ENCODE results near the gene CPT1A.

DNA sequence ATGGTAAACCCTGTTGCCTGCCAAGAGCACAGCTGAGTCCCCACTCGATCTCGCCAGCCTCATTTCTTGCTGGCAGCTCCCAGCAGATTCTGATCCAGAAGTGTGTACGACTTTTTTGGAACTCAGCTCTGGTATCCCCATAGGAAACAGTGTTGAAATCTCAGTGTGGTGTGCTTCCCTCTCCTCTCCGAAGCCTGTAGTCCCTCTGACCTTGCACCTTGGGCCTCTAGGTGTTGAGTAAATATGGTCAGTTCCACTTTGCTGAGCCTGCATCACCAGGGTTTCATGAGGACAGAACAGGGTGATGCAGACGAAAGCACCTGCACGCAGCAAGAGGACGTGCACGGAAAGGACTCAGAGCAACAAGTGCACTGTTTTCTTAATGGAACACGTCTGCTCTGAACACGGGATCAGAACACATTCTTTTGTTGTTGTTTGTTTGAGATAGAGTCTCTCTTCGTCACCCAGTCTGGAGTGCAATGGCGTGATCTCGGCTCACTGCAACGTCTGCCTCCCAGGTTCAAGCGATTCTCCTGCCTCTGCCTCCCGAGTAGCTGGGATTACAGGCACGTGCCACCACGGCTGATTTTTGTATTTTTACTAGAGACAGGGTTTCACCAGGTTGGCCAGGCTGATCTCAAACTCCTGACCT, 3.8 kb upstream of the CPT1A start:
- TF ChIP-seq EZH2phosphoT487 (conservative IDR thresholded peaks at IDR 0.05; ENCODE audit: low read length), result no peak
- TF ChIP-seq, protein P1, sequence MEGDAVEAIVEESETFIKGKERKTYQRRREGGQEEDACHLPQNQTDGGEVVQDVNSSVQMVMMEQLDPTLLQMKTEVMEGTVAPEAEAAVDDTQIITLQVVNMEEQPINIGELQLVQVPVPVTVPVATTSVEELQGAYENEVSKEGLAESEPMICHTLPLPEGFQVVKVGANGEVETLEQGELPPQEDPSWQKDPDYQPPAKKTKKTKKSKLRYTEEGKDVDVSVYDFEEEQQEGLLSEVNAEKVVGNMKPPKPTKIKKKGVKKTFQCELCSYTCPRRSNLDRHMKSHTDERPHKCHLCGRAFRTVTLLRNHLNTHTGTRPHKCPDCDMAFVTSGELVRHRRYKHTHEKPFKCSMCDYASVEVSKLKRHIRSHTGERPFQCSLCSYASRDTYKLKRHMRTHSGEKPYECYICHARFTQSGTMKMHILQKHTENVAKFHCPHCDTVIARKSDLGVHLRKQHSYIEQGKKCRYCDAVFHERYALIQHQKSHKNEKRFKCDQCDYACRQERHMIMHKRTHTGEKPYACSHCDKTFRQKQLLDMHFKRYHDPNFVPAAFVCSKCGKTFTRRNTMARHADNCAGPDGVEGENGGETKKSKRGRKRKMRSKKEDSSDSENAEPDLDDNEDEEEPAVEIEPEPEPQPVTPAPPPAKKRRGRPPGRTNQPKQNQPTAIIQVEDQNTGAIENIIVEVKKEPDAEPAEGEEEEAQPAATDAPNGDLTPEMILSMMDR (IDR thresholded peaks at IDR 0.05; ENCODE audit: insufficient read depth, low read length, poor library complexity, severe bottlenecking), result no peak
